Thoracic aorta (tissue), 2 donors: ENCODE measurements around the gene LRRC1. TPM values are rescaled to one million over a fixed set of nuclear protein-coding genes. Genes with fewer than 3 reads are reported as not detected.

Source experiments
- ATAC-seq: fragments of 150-250 bp; one replicate; pipeline ENCODE4 v1.8.0; 2017; ENCODE audit warnings: low read depth; ENCODE audit not compliant: insufficient number of reproducible peaks, low FRiP score
- DNase-seq: peaks from one replicate; pipeline ENCODE4 v3.0.0-alpha.2; 2020; ENCODE audit warnings: low spot score
- H3K27ac ChIP-seq, 2 donors: fragments of 200-600 bp; sonication (generic); 1 replicate in 1 of 2; 2 replicates in 1 of 2; pipeline ENCODE4 v1.5.1; 2016; ENCODE audit warnings: mild to moderate bottlenecking in 2 of 2, moderate library complexity in 2 of 2
- H3K27me3 ChIP-seq: fragments of 200-600 bp; sonication (generic); replicated peaks from 2 replicates; pipeline ENCODE4 v1.6.0; 2016; ENCODE audit warnings: mild to moderate bottlenecking; ENCODE audit not compliant: insufficient read depth
- H3K36me3 ChIP-seq: fragments of 200-600 bp; sonication (generic); one replicate; pipeline ENCODE4 v1.5.1; 2016
- H3K4me1 ChIP-seq, 2 donors: fragments of 200-600 bp; sonication (generic); 1 replicate in 1 of 2; 2 replicates in 1 of 2; pipeline versions ENCODE4 v1.5.1 to v1.6.0; 2016; ENCODE audit warnings: low read depth in 2 of 2, mild to moderate bottlenecking in 1 of 2; ENCODE audit not compliant: control insufficient read depth in 1 of 2
- H3K4me3 ChIP-seq: fragments of 200-600 bp; sonication (generic); 2 replicates; pipeline ENCODE4 v1.5.1; 2016; ENCODE audit warnings: mild to moderate bottlenecking
- H3K9me3 ChIP-seq: fragments of 200-600 bp; sonication (generic); 2 replicates; pipeline ENCODE4 v1.5.1; 2016
- CTCF ChIP-seq: fragments of 200-600 bp; sonication (generic); IDR thresholded peaks from one replicate; pipeline ENCODE4 v1.5.1; 2019; ENCODE audit warnings: antibody characterized with exemption
- total RNA-seq, 2 donors: library from RNA; depleted of rRNA; stranded (reverse); fragments of >200 nt; gene quantifications; one replicate each; pipeline versions ENCODE4 v1.1.0 to v1.2.3, GENCODE V29; 2016

LRRC1 gene
- total RNA-seq, 2 donors from 2014 or later: 18.5 to 22.8 TPM

GRCh38 chr6:53967415-53967814, 172.6 kb downstream of the LRRC1 start:
- no peak for TF ChIP-seq CTCF
- DNase-seq: no peak
- no peaks in the 10 kb centered on the region for H3K27me3 ChIP-seq
- H3K27ac ChIP-seq: no peak overlapping the region
- H3K4me3 ChIP-seq: no peak overlapping the region
- no peak for ATAC-seq
- H3K9me3 ChIP-seq: no peaks in the 10 kb centered on the region
- H3K4me1 ChIP-seq: no peaks in the 10 kb centered on the region
- H3K36me3 ChIP-seq: no peaks in the 10 kb centered on the region

Other genes starting within 250 kb of the LRRC1 start
- gene GCLC, start 249.9 kb upstream of the LRRC1 start, total RNA-seq: 10 to 100 TPM; 26.5 to 29.6 TPM
- under 1 TPM in 1 of 2 donors, not detected in 1; 0.27 TPM for gene KLHL31, start 129.2 kb upstream of the LRRC1 start, total RNA-seq